Esophagus muscularis mucosa (tissue), 4 donors: ENCODE measurements around the gene CARNS1. TPM values are rescaled to one million over a fixed set of nuclear protein-coding genes. Genes with fewer than 3 reads are reported as not detected.
A peak's percentile ranks its signal among the peaks of the same experiment; 100 is the strongest.

ENCODE experiments used
- DNase-seq: peaks from one replicate; pipeline ENCODE4 v3.0.0-alpha.2; 2017; ENCODE audit errors: extremely low spot score
- H3K27ac ChIP-seq, 4 donors: fragments of 200-600 bp; sonication (generic); replicated peaks in 1 of 4; 1 replicate in 3 of 4; 2 replicates in 1 of 4; pipeline ENCODE4 v1.5.1; 2016 to 2019; ENCODE audit warnings: mild to moderate bottlenecking in 1 of 4
- H3K27me3 ChIP-seq, 4 donors: fragments of 200-600 bp; sonication (generic); one replicate each; pipeline versions ENCODE4 v1.5.1 to v1.6.0; 2016 to 2019
- H3K36me3 ChIP-seq, 4 donors: fragments of 200-600 bp; sonication (generic); one replicate each; pipeline ENCODE4 v1.5.1; 2016 to 2019
- H3K4me1 ChIP-seq, 4 donors: fragments of 200-600 bp; sonication (generic); one replicate each; pipeline ENCODE4 v1.5.1; 2016 to 2019
- H3K4me3 ChIP-seq, 4 donors: fragments of 200-600 bp; sonication (generic); 1 replicate in 2 of 4; 2 replicates in 2 of 4; pipeline ENCODE4 v1.5.1; 2016 to 2019; ENCODE audit warnings: mild to moderate bottlenecking in 4 of 4, moderate library complexity in 1 of 4
- H3K9me3 ChIP-seq, 4 donors: fragments of 200-600 bp; sonication (generic); 1 replicate in 3 of 4; 2 replicates in 1 of 4; pipeline ENCODE4 v1.5.1; 2016 to 2019
- EP300 ChIP-seq: sonication (generic); formaldehyde crosslinking; IDR thresholded peaks from one replicate; pipeline ENCODE4 v1.6.1; 2017; ENCODE audit warnings: antibody characterized with exemption
- POLR2A ChIP-seq: fragments of 450-650 bp; IDR thresholded peaks from one replicate; pipeline ENCODE4 v1.6.1; 2017; ENCODE audit warnings: antibody characterized with exemption, moderate library complexity, mild to moderate bottlenecking, low read depth
- POLR2AphosphoS5 ChIP-seq, 2 donors: sonication (generic); formaldehyde crosslinking; IDR thresholded peaks; one replicate each; pipeline ENCODE4 v1.6.1; 2017; ENCODE audit warnings: antibody characterized with exemption in 2 of 2
- WGBS: methylation state at CpG from one replicate; pipeline ENCODE4 v1.1.5; 2018; 5-methylcytosine and 5-hydroxymethylcytosine counted together
- intact Hi-C: fragments of 100-400 bp; cut with DNase I; formaldehyde crosslinking; loops from one replicate; pipeline ENCODE4 v1.15.1; 2023
- total RNA-seq, 4 donors: library from RNA; depleted of rRNA; stranded (reverse); fragments of >200 nt; gene quantifications; one replicate each; pipeline versions ENCODE4 v1.1.0 to v1.2.1, GENCODE V29; 2016
- TF ChIP-seq, protein P1 (sequence below), 3 experiments: fragments of 200-600 bp in 2 of 3; fragments of 450-650 bp in 1 of 3; sonication (generic) in 2 of 3; IDR thresholded peaks; one replicate each; pipeline ENCODE4 v1.5.1; 2017 to 2019; ENCODE audit warnings: antibody characterized with exemption in 3 of 3, mild to moderate bottlenecking in 2 of 3, moderate library complexity in 1 of 3

The CARNS1 gene
- total RNA-seq, 4 donors from 2014 or later: 0.83 to 1.9 (median 1.2) TPM

DNA sequence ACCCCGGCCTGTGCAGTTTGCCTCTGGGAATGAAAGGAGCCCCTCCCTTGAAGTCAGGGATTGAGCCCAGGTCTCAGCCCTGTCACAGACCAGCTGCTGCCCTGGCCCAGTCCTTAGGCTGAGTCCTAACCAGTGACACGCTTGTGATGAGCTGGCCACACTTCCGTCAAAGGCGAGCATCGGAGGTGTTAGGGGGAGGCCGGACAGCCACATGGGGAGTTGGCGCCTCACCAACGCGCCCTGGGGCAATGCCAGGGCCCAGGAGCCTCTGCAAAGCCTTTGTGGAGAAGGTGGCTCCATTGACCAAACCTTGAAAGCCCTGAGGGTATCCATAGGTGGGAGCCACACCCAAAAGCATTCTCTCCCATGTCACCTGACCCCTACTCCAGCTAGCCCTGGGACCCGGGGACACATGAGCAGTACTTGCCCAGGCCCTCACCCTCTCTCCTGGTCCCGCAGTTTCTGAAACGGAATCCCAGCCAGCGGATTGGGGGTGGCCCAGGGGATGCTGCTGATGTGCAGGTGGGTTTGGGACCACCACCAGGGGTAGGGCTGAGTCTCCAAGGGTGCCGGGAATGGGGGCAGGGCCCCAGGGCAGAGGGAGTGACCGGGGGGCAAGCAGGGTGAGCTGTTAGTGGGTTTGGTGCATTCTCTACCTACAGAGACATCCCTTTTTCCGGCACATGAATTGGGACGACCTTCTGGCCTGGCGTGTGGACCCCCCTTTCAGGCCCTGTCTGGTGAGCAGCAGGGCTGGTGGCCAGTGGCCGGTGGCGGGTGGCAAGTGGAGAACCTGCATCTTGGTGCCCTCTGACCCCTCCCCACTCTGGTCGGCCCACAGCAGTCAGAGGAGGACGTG, 18.3 kb downstream of the CARNS1 start:
- Histone ChIP-seq H3K27me3 (no peaks in the 10 kb centered on the region), H3K4me3 (no peak overlapping the region), H3K9me3 (no peaks in the 10 kb centered on the region), H3K4me1 (peaks cover 13 to 51% (median 30%) of the 10 kb centered on the region in 4 donors), H3K36me3 (peaks cover 41 to 89% (median 81%) of the 10 kb centered on the region in 4 donors), H3K27ac (no peak overlapping the region)
- intact Hi-C loops: no loop called here
- TF ChIP-seq EP300: no peak
- no peak for TF ChIP-seq POLR2AphosphoS5 (IDR thresholded peaks at IDR 0.05)
- TF ChIP-seq POLR2A: no peak
- TF ChIP-seq, protein P1, sequence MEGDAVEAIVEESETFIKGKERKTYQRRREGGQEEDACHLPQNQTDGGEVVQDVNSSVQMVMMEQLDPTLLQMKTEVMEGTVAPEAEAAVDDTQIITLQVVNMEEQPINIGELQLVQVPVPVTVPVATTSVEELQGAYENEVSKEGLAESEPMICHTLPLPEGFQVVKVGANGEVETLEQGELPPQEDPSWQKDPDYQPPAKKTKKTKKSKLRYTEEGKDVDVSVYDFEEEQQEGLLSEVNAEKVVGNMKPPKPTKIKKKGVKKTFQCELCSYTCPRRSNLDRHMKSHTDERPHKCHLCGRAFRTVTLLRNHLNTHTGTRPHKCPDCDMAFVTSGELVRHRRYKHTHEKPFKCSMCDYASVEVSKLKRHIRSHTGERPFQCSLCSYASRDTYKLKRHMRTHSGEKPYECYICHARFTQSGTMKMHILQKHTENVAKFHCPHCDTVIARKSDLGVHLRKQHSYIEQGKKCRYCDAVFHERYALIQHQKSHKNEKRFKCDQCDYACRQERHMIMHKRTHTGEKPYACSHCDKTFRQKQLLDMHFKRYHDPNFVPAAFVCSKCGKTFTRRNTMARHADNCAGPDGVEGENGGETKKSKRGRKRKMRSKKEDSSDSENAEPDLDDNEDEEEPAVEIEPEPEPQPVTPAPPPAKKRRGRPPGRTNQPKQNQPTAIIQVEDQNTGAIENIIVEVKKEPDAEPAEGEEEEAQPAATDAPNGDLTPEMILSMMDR (IDR thresholded peaks at IDR 0.05): no peak
- no peak for DNase-seq
- WGBS: 94% methylated on average over 6 of the region's 22 CpGs

DNA sequence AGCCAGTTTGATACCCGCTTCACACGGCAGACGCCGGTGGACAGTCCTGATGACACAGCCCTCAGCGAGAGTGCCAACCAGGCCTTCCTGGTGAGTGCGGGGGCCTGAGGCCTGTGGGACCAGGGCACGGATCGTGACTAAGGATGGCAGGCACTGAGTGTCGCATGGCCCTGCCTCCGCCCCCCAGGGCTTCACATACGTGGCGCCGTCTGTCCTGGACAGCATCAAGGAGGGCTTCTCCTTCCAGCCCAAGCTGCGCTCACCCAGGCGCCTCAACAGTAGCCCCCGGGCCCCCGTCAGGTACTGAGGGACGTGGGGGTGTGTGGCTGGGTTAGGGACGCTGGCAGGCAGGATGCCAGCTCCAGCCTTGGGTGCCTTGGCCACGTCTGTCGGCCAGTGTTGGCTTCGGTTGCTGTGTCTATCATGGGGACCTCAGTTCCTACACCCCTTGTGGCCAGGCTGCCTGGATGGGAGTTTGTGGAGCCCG, 19.0 kb downstream of the CARNS1 start:
- Histone ChIP-seq H3K36me3 (peaks cover 41 to 91% (median 85%) of the 10 kb centered on the region in 4 donors), H3K4me1 (peaks cover 8 to 49% (median 27%) of the 10 kb centered on the region in 4 donors)
- WGBS: 100% methylated on average over 1 of the region's 23 CpGs

DNA sequence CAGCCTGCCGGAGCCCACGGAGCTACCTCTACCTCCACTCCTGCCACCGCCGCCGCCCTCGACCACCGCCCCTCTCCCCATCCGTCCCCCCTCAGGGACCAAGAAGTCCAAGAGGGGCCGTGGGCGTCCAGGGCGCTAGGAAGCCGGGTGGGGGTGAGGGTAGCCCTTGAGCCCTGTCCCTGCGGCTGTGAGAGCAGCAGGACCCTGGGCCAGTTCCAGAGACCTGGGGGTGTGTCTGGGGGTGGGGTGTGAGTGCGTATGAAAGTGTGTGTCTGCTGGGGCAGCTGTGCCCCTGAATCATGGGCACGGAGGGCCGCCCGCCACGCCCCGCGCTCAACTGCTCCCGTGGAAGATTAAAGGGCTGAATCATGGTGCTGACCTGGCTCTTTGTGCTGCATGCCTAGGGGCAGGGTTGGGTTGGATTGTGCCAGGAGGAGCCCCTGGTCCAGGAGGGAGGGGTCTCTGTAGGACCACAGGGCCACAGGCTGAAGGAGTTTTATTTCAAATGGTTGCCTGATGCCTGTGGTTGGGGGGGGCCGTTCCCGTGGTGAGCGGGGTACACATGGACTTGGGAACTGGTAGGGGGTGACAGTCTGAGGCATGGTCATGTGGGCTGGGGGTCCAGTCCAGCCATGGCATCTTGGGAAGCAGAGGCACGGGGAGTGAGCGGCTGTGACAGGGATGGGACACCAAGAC, 19.7 kb downstream of the CARNS1 start:
- TF ChIP-seq POLR2A (no peak), POLR2AphosphoS5 (IDR thresholded peaks at IDR 0.05) (no peak), EP300 (no peak)
- TF ChIP-seq, protein P1 (IDR thresholded peaks at IDR 0.05): no peak
- Histone ChIP-seq H3K27ac (peak overlapping the region in 1 of 4 donors; percentile 59), H3K4me1 (peaks cover 9 to 49% (median 27%) of the 10 kb centered on the region in 4 donors), H3K36me3 (peaks cover 41 to 91% (median 87%) of the 10 kb centered on the region in 4 donors), H3K4me3 (no peak overlapping the region), H3K9me3 (no peaks in the 10 kb centered on the region), H3K27me3 (no peaks in the 10 kb centered on the region)
- intact Hi-C loops: no loop called here
- DNase-seq: no peak
- WGBS: 86% methylated on average over 12 of the region's 26 CpGs

More for the DNA sequence above, 19.0 kb downstream of the CARNS1 start:
- no peaks in the 10 kb centered on the region for H3K9me3 ChIP-seq
- TF ChIP-seq POLR2AphosphoS5 (IDR thresholded peaks at IDR 0.05): no peak
- no peak for TF ChIP-seq EP300
- TF ChIP-seq POLR2A: no peak
- no peaks in the 10 kb centered on the region for H3K27me3 ChIP-seq
- intact Hi-C loops: no loop called here
- no peak overlapping the region for H3K4me3 ChIP-seq
- H3K27ac ChIP-seq: peak overlapping the region in 1 of 4 donors; percentile 59
- no peak for DNase-seq

DNA sequence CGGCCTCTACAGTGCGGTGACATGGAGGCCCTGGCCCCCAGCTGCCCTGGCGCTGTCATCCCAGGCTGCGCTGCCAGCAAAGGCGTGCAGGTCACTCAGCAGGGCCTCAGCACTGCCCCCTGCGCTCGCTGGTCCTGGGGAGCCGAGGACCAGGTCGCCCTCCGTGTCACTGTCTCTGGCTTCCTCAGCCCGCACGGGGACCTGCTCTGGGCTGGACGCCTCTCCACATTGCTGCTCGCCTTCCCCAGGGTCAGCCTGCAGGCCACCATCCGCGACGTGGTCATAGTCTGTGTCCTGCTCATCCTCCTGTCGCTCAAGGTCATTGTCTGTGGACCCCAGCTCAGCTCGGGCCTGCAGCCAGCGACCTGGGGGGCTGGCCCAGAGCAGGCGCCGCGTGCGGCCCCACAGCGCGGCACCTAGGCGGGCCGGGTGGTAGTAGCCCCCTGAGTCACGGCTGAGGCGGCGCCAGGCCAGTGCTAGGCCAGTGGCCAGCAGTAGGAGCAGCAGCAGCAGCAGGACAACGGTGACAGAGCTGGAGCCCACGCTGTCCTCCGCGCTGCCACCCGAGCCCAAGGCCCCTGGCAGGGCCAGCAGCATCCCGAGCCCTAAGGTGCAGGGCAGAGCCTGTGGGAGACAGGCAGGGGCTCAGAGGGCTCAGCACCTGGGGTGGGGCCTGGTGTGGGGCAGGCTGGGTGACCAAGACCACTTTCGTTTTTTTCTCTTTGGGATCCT, 20.4 kb downstream of the CARNS1 start:
- peaks cover 41 to 91% (median 85%) of the 10 kb centered on the region in 4 donors for H3K36me3 ChIP-seq

More for the DNA sequence above, 20.4 kb downstream of the CARNS1 start:
- Histone ChIP-seq H3K4me3 (peak overlapping the region in 1 of 4 donors; percentile 25), H3K9me3 (no peaks in the 10 kb centered on the region), H3K27ac (peak overlapping the region in 3 of 4 donors; percentile 34 to 59 (median 38)), H3K27me3 (no peaks in the 10 kb centered on the region), H3K4me1 (peaks cover 14 to 55% (median 32%) of the 10 kb centered on the region in 4 donors)
- 58% methylated on average over 3 of the region's 38 CpGs for WGBS
- intact Hi-C loops: no loop called here
- DNase-seq: no peak
- TF ChIP-seq, protein P1 (IDR thresholded peaks at IDR 0.05): no peak
- TF ChIP-seq POLR2A (no peak), EP300 (no peak), POLR2AphosphoS5 (IDR thresholded peaks at IDR 0.05) (no peak)
